Suprapubic skin (tissue), 4 donors: Measurements from ENCODE around the gene CDC14A. TPM values are rescaled to one million over a fixed set of nuclear protein-coding genes. Genes with fewer than 3 reads are reported as not detected.

ENCODE experiments used
- DNase-seq, 2 donors: peaks; one replicate each; pipeline ENCODE4 v3.0.0-alpha.2; 2019; ENCODE audit warnings: low spot score in 2 of 2
- H3K27ac ChIP-seq: fragments of 200-600 bp; sonication (generic); one replicate; pipeline ENCODE4 v1.5.1; 2019
- H3K27me3 ChIP-seq: fragments of 200-600 bp; sonication (generic); one replicate; pipeline ENCODE4 v1.5.1; 2019
- H3K36me3 ChIP-seq: fragments of 200-600 bp; sonication (generic); one replicate; pipeline ENCODE4 v1.5.1; 2019
- H3K4me1 ChIP-seq: fragments of 200-600 bp; sonication (generic); one replicate; pipeline ENCODE4 v1.5.1; 2019
- H3K4me3 ChIP-seq: fragments of 200-600 bp; sonication (generic); one replicate; pipeline ENCODE4 v1.5.1; 2019; ENCODE audit warnings: mild to moderate bottlenecking
- H3K9me3 ChIP-seq: fragments of 200-600 bp; sonication (generic); one replicate; pipeline ENCODE4 v1.5.1; 2019
- EP300 ChIP-seq: sonication (generic); formaldehyde crosslinking; IDR thresholded peaks from one replicate; pipeline ENCODE4 v1.6.1; 2017; ENCODE audit warnings: antibody characterized with exemption
- POLR2A ChIP-seq, 2 donors: fragments of 450-650 bp; IDR thresholded peaks; one replicate each; pipeline ENCODE4 v1.6.1; 2017; ENCODE audit warnings: antibody characterized with exemption in 2 of 2, mild to moderate bottlenecking in 2 of 2, moderate library complexity in 2 of 2
- POLR2AphosphoS5 ChIP-seq, 3 donors: sonication (generic); formaldehyde crosslinking; IDR thresholded peaks; one replicate each; pipeline ENCODE4 v1.6.1; 2017; ENCODE audit warnings: antibody characterized with exemption in 3 of 3
- WGBS: methylation state at CpG from one replicate; pipeline ENCODE4 v1.1.5; 2018; 5-methylcytosine and 5-hydroxymethylcytosine counted together
- total RNA-seq, 4 donors: library from RNA; depleted of rRNA; stranded (reverse); fragments of >200 nt; gene quantifications; one replicate each; pipeline ENCODE4 v1.1.0, GENCODE V29; 2016
- TF ChIP-seq, protein P1 (sequence below), 2 donors: fragments of 200-600 bp in 1 of 2; fragments of 450-650 bp in 1 of 2; sonication (generic) in 1 of 2; IDR thresholded peaks; one replicate each; pipeline ENCODE4 v1.5.1; 2016 to 2019; ENCODE audit warnings: antibody characterized with exemption in 2 of 2, mild to moderate bottlenecking in 1 of 2, moderate library complexity in 1 of 2

CDC14A gene
- total RNA-seq, 4 donors from 2014 or later = 9.9 to 22.8 (median 17.5) TPM

DNA sequence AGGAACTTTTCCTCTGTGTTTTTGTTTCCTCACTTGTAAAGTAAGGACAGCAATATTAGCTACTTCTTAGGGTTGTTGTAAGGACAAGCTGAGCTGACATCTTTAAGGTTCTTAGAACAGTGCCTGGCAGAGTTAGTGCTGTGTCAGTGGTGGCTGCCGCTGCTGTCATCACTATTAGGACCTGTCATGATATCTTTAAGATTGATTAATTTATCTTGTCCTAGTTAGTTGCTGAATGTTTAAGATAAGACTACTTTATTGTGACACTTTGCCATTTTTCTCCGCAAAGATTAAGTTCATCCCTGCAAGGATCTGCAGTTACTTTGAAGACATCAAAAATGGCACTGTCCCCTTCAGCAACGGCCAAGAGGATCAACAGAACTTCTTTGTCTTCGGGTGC is 145.5 kb downstream of the CDC14A start:
- WGBS = 93% methylated on average over 4 of the region's 4 CpGs
- peaks cover 27% of the 10 kb centered on the region for H3K36me3 ChIP-seq
- H3K4me3 ChIP-seq = no peak overlapping the region
- DNase-seq = no peak
- no peaks in the 10 kb centered on the region for H3K9me3 ChIP-seq
- H3K4me1 ChIP-seq = no peaks in the 10 kb centered on the region
- no peak overlapping the region for H3K27ac ChIP-seq
- no peaks in the 10 kb centered on the region for H3K27me3 ChIP-seq
- no peak for TF ChIP-seq POLR2A (IDR thresholded peaks at IDR 0.05)
- TF ChIP-seq POLR2AphosphoS5 (IDR thresholded peaks at IDR 0.05) = no peak
- no peak for TF ChIP-seq EP300

DNA sequence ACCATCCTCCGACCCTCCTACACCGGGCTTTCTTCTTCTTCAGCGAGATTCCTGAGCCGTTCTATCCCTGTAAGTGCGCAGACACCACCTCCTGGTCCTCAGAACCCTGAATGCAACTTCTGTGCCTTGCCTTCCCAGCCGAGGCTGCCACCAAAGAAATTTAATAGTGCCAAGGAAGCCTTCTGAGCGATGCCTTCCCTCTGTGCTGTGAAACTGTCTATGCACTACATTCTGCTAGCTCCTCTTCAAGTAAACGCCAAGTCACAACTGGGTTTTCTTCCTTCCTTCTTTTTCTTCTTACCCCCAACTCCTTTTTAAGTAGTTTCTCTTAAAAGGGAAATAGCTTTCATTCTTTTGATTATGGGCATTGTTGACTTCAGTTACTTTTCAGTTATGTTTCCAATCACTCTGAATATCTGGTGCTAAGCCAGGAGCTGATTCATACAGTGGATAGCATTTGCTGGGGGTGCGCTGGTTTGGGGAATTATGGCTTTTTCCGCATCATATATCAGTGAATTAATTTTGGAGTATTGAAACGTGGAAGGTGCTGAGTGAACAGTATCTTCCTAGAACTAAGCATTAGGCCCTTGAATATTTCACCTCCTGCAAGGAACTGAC is 147.0 kb downstream of the CDC14A start:
- peaks cover 27% of the 10 kb centered on the region for H3K36me3 ChIP-seq
- 87% methylated on average over 11 of the region's 11 CpGs for WGBS
- TF ChIP-seq, protein P1, sequence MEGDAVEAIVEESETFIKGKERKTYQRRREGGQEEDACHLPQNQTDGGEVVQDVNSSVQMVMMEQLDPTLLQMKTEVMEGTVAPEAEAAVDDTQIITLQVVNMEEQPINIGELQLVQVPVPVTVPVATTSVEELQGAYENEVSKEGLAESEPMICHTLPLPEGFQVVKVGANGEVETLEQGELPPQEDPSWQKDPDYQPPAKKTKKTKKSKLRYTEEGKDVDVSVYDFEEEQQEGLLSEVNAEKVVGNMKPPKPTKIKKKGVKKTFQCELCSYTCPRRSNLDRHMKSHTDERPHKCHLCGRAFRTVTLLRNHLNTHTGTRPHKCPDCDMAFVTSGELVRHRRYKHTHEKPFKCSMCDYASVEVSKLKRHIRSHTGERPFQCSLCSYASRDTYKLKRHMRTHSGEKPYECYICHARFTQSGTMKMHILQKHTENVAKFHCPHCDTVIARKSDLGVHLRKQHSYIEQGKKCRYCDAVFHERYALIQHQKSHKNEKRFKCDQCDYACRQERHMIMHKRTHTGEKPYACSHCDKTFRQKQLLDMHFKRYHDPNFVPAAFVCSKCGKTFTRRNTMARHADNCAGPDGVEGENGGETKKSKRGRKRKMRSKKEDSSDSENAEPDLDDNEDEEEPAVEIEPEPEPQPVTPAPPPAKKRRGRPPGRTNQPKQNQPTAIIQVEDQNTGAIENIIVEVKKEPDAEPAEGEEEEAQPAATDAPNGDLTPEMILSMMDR (IDR thresholded peaks at IDR 0.05) = no peak
- TF ChIP-seq POLR2A (IDR thresholded peaks at IDR 0.05) = no peak
- no peak for TF ChIP-seq POLR2AphosphoS5 (IDR thresholded peaks at IDR 0.05)
- no peak for TF ChIP-seq EP300

DNA sequence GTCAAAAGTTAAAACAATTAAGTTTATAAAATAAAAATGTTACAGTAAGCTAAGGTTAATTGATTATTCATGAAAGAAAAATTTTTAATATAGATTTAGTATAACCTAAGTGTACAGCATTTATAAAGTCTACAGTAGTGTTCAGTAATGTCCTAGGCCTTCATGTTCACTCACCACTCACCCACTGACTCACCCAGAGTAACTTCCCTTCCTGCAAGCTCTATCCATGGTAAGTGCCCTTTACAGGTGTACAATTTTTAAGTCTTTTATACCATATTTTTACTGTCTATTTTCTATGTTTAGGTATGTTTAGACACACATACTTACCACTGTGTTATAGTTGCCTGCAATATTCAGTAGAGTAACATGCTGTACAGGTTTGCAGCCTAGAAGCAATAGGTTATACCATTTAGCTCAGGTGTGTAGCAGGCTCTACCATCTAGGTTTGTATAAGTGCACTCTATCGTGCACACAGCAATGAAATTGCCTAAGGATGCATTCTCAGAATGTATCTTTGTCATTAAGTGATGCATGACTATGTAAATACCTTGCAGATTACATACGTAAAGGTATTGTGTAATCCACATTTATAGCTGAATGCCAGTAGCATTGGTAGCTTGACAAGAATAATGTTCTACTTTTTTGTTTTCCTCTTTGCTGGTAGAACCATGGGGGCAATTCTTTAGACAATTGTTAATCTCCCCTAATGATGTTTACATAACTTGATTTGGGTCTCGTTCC is 149.9 kb downstream of the CDC14A start:
- Histone ChIP-seq H3K9me3 (no peaks in the 10 kb centered on the region), H3K36me3 (peaks cover 24% of the 10 kb centered on the region), H3K4me3 (no peak overlapping the region), H3K4me1 (no peaks in the 10 kb centered on the region), H3K27ac (no peak overlapping the region), H3K27me3 (no peaks in the 10 kb centered on the region)
- DNase-seq = no peak
- TF ChIP-seq, protein P1 (IDR thresholded peaks at IDR 0.05) = no peak
- 71% methylated on average over 3 of the region's 3 CpGs for WGBS

More for the DNA sequence above, 147.0 kb downstream of the CDC14A start:
- H3K9me3 ChIP-seq = no peaks in the 10 kb centered on the region
- H3K4me3 ChIP-seq = no peak overlapping the region
- H3K27ac ChIP-seq = no peak overlapping the region
- H3K4me1 ChIP-seq = no peaks in the 10 kb centered on the region
- no peak for DNase-seq
- no peaks in the 10 kb centered on the region for H3K27me3 ChIP-seq

DNA sequence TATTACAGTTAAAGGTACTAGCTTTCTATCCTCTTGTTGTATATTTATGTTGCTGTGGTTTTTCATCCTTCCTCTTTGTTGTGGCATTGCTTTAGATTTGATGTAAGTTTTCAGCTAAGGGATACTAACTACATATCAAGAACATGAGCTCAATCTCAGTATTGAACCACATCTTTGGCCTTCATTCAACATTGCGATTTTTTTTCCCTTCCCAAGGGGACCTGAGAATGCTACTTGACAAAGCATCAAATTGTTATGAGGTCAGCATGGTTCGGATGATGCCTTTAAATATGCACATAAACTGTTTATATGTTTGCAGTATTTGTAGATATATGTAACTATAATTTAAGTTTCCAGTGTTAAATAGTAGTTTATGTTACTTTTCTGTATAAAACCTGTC is 153.9 kb downstream of the CDC14A start:
- H3K36me3 ChIP-seq = no peaks in the 10 kb centered on the region
- TF ChIP-seq, protein P1 (IDR thresholded peaks at IDR 0.05) = no peak
- no peak for TF ChIP-seq POLR2A (IDR thresholded peaks at IDR 0.05)
- no peak for TF ChIP-seq POLR2AphosphoS5 (IDR thresholded peaks at IDR 0.05)
- TF ChIP-seq EP300 = no peak
- 75% methylated on average over 2 of the region's 2 CpGs for WGBS
- no peaks in the 10 kb centered on the region for H3K9me3 ChIP-seq
- H3K4me1 ChIP-seq = no peaks in the 10 kb centered on the region
- DNase-seq = no peak
- H3K27ac ChIP-seq = no peak overlapping the region
- no peaks in the 10 kb centered on the region for H3K27me3 ChIP-seq
- H3K4me3 ChIP-seq = no peak overlapping the region

DNA sequence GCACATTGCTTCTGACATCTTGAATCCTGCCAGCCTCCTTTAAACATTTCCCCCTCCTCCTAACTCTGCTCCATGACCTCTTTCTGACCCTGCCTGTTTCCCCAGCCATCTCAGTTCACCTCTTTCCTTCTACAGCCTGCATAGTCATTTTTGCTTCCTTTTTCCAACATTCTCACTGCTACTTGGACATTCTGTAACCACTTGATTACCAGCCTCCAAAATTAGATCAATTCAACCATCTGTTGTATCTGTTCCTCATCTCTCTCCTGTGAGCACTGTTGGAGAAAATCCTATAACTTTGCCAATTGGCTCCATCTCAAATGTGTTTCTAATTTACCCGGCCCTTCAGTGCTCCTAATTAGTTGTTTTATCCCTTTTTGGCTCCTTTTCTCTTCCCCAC is 158.1 kb downstream of the CDC14A start:
- Histone ChIP-seq H3K4me3 (no peak overlapping the region), H3K36me3 (no peaks in the 10 kb centered on the region), H3K4me1 (no peaks in the 10 kb centered on the region), H3K27me3 (no peaks in the 10 kb centered on the region), H3K9me3 (no peaks in the 10 kb centered on the region), H3K27ac (no peak overlapping the region)
- TF ChIP-seq POLR2AphosphoS5 (IDR thresholded peaks at IDR 0.05) = no peak
- TF ChIP-seq EP300 = no peak
- TF ChIP-seq POLR2A (IDR thresholded peaks at IDR 0.05) = no peak
- TF ChIP-seq, protein P1 (IDR thresholded peaks at IDR 0.05) = no peak
- no peak for DNase-seq
- 30% methylated on average over 1 of the region's 1 CpG for WGBS
